ENCODE data around the gene SLC39A11.

SLC39A11 gene

GRCh38 chr17:72920513-72920912 is 172.0 kb downstream of the SLC39A11 start:
- no peak for TF ChIP-seq ISL1 (CRISPR knock-in tag; IDR thresholded peaks at IDR 0.05)
- no peak for TF ChIP-seq ZNF565 (CRISPR knock-in tag; conservative IDR thresholded peaks at IDR 0.05; ENCODE audit: low read depth)
- no peak for TF ChIP-seq TSHZ2 (CRISPR knock-in tag; IDR thresholded peaks at IDR 0.05)
- no peak for TF ChIP-seq PATZ1 (CRISPR knock-in tag; IDR thresholded peaks at IDR 0.05; ENCODE audit: borderline replicate concordance)
- no peak for TF ChIP-seq CREB5 (CRISPR knock-in tag; IDR thresholded peaks at IDR 0.05; ENCODE audit: low read depth)
- ATAC-seq, result no peak

- no peak for ATAC-seq
- TF ChIP-seq ZFP3 (CRISPR knock-in tag; IDR thresholded peaks at IDR 0.05) (no peak), BACH2 (CRISPR knock-in tag; IDR thresholded peaks at IDR 0.05; ENCODE audit: borderline replicate concordance) (no peak), TOX (CRISPR knock-in tag; IDR thresholded peaks at IDR 0.05; ENCODE audit: borderline replicate concordance) (no peak), TCF4 (CRISPR knock-in tag; IDR thresholded peaks at IDR 0.05; ENCODE audit: borderline replicate concordance) (no peak), ZFP30 (CRISPR knock-in tag; IDR thresholded peaks at IDR 0.05) (no peak), ZNF70 (CRISPR knock-in tag; IDR thresholded peaks at IDR 0.05) (no peak), GLIS3 (CRISPR knock-in tag; IDR thresholded peaks at IDR 0.05) (no peak), ARNTL (CRISPR knock-in tag; IDR thresholded peaks at IDR 0.05; ENCODE audit: borderline replicate concordance, low read depth) (no peak), SNAI2 (CRISPR knock-in tag; IDR thresholded peaks at IDR 0.05) (no peak), ISL1 (CRISPR knock-in tag; IDR thresholded peaks at IDR 0.05) (no peak), ZNF8 (CRISPR knock-in tag; IDR thresholded peaks at IDR 0.05) (no peak), TSHZ2 (CRISPR knock-in tag; IDR thresholded peaks at IDR 0.05) (no peak), OSR1 (CRISPR knock-in tag; IDR thresholded peaks at IDR 0.05) (no peak), ZNF565 (CRISPR knock-in tag; conservative IDR thresholded peaks at IDR 0.05; ENCODE audit: low read depth) (no peak), RARB (CRISPR knock-in tag; IDR thresholded peaks at IDR 0.05) (no peak), CSDC2 (CRISPR knock-in tag; IDR thresholded peaks at IDR 0.05) (no peak), ZC3H10 (CRISPR knock-in tag; IDR thresholded peaks at IDR 0.05) (no peak), ESRRG (CRISPR knock-in tag; IDR thresholded peaks at IDR 0.05) (no peak), POU6F1 (CRISPR knock-in tag; IDR thresholded peaks at IDR 0.05; ENCODE audit: borderline replicate concordance, low read depth) (no peak)
These were observed 175.5 kb downstream of the SLC39A11 start for GRCh38 chr17:72916991-72917390.

- ATAC-seq, result no peak
- TF ChIP-seq ZFP30 (CRISPR knock-in tag; IDR thresholded peaks at IDR 0.05) (no peak), PATZ1 (CRISPR knock-in tag; IDR thresholded peaks at IDR 0.05; ENCODE audit: borderline replicate concordance) (no peak), CSRNP3 (CRISPR knock-in tag; IDR thresholded peaks at IDR 0.05) (no peak), GLIS3 (CRISPR knock-in tag; IDR thresholded peaks at IDR 0.05) (no peak)
These were observed 176.8 kb downstream of the SLC39A11 start for GRCh38 chr17:72915625-72916081.

Measured in SK-N-SH treated with all-trans-retinoic acid at 6 μM for 48 hours (cell line).